Measurements from ENCODE around the gene TMCO6.

The TMCO6 gene

GRCh38 chr5:140627972-140628371, 11.3 kb upstream of the TMCO6 start:
- Histone ChIP-seq H3K36me3 (no peaks in the 10 kb centered on the region), H3K9me3 (ENCODE audit: severe bottlenecking) (no peaks in the 10 kb centered on the region), H3K4me3 (ENCODE audit: low read depth, low read length) (no peak overlapping the region), H3K27ac (no peak overlapping the region), H3K27me3 (ENCODE audit: insufficient read depth, low read depth, severe bottlenecking) (no peaks in the 10 kb centered on the region)
- DNase-seq: no peak
- no peak for TF ChIP-seq CTCF (IDR thresholded peaks at IDR 0.05; ENCODE audit: low read depth, low read length)

- H3K9me3 ChIP-seq (ENCODE audit: severe bottlenecking): no peaks in the 10 kb centered on the region
- H3K36me3 ChIP-seq: no peaks in the 10 kb centered on the region
- no peak overlapping the region for H3K27ac ChIP-seq
- H3K4me3 ChIP-seq (ENCODE audit: low read depth, low read length): no peak overlapping the region
- DNase-seq: no peak
- H3K27me3 ChIP-seq (ENCODE audit: insufficient read depth, low read depth, severe bottlenecking): no peaks in the 10 kb centered on the region
- no peak for TF ChIP-seq CTCF (IDR thresholded peaks at IDR 0.05; ENCODE audit: low read depth, low read length)
Observed at GRCh38 chr5:140628711-140629110, 10.5 kb upstream of the TMCO6 start.

- Histone ChIP-seq H3K36me3 (no peaks in the 10 kb centered on the region), H3K27ac (no peak overlapping the region), H3K27me3 (ENCODE audit: insufficient read depth, low read depth, severe bottlenecking) (no peaks in the 10 kb centered on the region), H3K9me3 (ENCODE audit: severe bottlenecking) (no peaks in the 10 kb centered on the region), H3K4me3 (ENCODE audit: low read depth, low read length) (no peak overlapping the region)
- no peak for TF ChIP-seq CTCF (IDR thresholded peaks at IDR 0.05; ENCODE audit: low read depth, low read length)
- no peak for DNase-seq
Observed at GRCh38 chr5:140630292-140631035, 8.8 kb upstream of the TMCO6 start.

- Histone ChIP-seq H3K36me3 (no peaks in the 10 kb centered on the region), H3K27me3 (ENCODE audit: insufficient read depth, low read depth, severe bottlenecking) (no peaks in the 10 kb centered on the region)
Observed at GRCh38 chr5:140631036-140631417, 8.2 kb upstream of the TMCO6 start.

GRCh38 chr5:140631831-140632365, 7.4 kb upstream of the TMCO6 start:
- peak overlapping the region; percentile 58 for H3K4me3 ChIP-seq (ENCODE audit: low read depth, low read length)
- no peaks in the 10 kb centered on the region for H3K27me3 ChIP-seq (ENCODE audit: insufficient read depth, low read depth, severe bottlenecking)
- no peak overlapping the region for H3K27ac ChIP-seq
- no peaks in the 10 kb centered on the region for H3K9me3 ChIP-seq (ENCODE audit: severe bottlenecking)
- DNase-seq: peak; percentile 19
- no peaks in the 10 kb centered on the region for H3K36me3 ChIP-seq
- no peak for TF ChIP-seq CTCF (IDR thresholded peaks at IDR 0.05; ENCODE audit: low read depth, low read length)

More at GRCh38 chr5:140631036-140631417, 8.2 kb upstream of the TMCO6 start:
- Histone ChIP-seq H3K4me3 (ENCODE audit: low read depth, low read length) (no peak overlapping the region), H3K27ac (no peak overlapping the region), H3K9me3 (ENCODE audit: severe bottlenecking) (no peaks in the 10 kb centered on the region)
- TF ChIP-seq CTCF (IDR thresholded peaks at IDR 0.05; ENCODE audit: low read depth, low read length): no peak
- DNase-seq: no peak

All from WERI-Rb-1 (cell line).